Nephron (organoid): ENCODE measurements around the gene TLK1.

ENCODE experiments used
- H3K27ac Mint-ChIP-seq, 3 experiments: 2 replicates each; pipeline ENCODE4 v1.8.0; 2020; ENCODE audit warnings: mixed read lengths in 3 of 3, mild to moderate bottlenecking in 2 of 3, moderate library complexity in 1 of 3
- H3K27me3 Mint-ChIP-seq: 2 replicates; pipeline ENCODE4 v1.8.0; 2021; ENCODE audit warnings: low read depth, mild to moderate bottlenecking, moderate library complexity, mixed read lengths
- H3K36me3 Mint-ChIP-seq: 2 replicates; pipeline ENCODE4 v1.8.0; 2020; ENCODE audit warnings: low read depth, mixed read lengths
- H3K4me1 Mint-ChIP-seq: 2 replicates; pipeline ENCODE4 v1.8.0; 2020; ENCODE audit warnings: mixed read lengths
- H3K4me3 Mint-ChIP-seq, 3 experiments: 2 replicates each; pipeline ENCODE4 v1.8.0; 2020; ENCODE audit warnings: mild to moderate bottlenecking in 3 of 3, mixed read lengths in 3 of 3, moderate library complexity in 2 of 3
- H3K9me3 Mint-ChIP-seq: 2 replicates; pipeline ENCODE4 v1.8.0; 2020; ENCODE audit warnings: mixed read lengths
- TF ChIP-seq, protein P1 (sequence below), 3 experiments: fragments of 200-600 bp; sonication (generic); IDR thresholded peaks; one replicate each; pipeline ENCODE4 v1.5.0; 2021; ENCODE audit warnings: antibody characterized with exemption in 3 of 3; ENCODE audit not compliant: unreplicated experiment in 3 of 3

The TLK1 gene

DNA sequence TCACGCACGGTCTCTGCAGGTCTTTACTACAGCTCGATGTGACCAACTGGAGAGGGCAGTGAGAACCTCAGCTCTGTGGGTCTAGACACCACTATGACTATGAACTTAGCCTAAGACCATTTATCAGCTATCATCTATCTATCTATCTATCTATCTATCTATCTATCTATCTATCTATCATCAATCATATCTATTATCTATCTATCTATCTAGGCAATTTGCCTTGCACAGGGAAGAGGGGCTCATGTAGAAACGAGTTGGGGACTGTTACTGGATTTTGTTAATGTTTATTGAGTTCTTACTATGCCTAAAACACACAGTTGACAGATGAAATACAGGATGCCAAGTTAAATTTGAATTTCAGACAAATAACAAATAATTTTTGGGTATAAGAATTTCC lies 41.1 kb upstream of the TLK1 start:
- H3K27ac Mint-ChIP-seq, result no peak overlapping the region
- H3K4me1 Mint-ChIP-seq, result no peaks in the 10 kb centered on the region
- no peaks in the 10 kb centered on the region for H3K36me3 Mint-ChIP-seq
- H3K4me3 Mint-ChIP-seq, result no peak overlapping the region
- no peaks in the 10 kb centered on the region for H3K27me3 Mint-ChIP-seq
- no peaks in the 10 kb centered on the region for H3K9me3 Mint-ChIP-seq
- TF ChIP-seq, protein P1, sequence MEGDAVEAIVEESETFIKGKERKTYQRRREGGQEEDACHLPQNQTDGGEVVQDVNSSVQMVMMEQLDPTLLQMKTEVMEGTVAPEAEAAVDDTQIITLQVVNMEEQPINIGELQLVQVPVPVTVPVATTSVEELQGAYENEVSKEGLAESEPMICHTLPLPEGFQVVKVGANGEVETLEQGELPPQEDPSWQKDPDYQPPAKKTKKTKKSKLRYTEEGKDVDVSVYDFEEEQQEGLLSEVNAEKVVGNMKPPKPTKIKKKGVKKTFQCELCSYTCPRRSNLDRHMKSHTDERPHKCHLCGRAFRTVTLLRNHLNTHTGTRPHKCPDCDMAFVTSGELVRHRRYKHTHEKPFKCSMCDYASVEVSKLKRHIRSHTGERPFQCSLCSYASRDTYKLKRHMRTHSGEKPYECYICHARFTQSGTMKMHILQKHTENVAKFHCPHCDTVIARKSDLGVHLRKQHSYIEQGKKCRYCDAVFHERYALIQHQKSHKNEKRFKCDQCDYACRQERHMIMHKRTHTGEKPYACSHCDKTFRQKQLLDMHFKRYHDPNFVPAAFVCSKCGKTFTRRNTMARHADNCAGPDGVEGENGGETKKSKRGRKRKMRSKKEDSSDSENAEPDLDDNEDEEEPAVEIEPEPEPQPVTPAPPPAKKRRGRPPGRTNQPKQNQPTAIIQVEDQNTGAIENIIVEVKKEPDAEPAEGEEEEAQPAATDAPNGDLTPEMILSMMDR (IDR thresholded peaks at IDR 0.05; ENCODE audit: unreplicated experiment in 3 of 3), result no peak

DNA sequence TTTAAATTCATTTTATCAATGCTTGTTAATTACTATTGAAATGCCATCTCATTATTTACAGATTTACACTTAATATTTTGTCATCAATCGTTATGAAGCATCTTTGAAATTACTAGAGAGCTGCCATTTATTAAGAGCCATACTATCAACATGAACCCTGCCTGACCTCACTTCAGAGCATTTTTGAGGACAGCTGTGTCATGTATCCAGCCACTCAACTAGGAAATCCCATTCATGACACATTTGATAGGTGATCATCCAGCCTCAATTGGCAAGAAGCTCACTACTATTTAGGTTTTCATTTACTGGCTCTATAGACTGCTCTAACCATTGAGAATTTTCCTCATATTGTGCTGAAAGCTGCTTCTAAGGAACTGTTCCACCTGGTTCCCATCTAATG lies 40.6 kb upstream of the TLK1 start:
- TF ChIP-seq, protein P1 (IDR thresholded peaks at IDR 0.05; ENCODE audit: unreplicated experiment in 3 of 3), result no peak
- Mint-ChIP-seq H3K4me3 (no peak overlapping the region), H3K36me3 (no peaks in the 10 kb centered on the region), H3K9me3 (no peaks in the 10 kb centered on the region), H3K4me1 (no peaks in the 10 kb centered on the region), H3K27me3 (no peaks in the 10 kb centered on the region), H3K27ac (no peak overlapping the region)

DNA sequence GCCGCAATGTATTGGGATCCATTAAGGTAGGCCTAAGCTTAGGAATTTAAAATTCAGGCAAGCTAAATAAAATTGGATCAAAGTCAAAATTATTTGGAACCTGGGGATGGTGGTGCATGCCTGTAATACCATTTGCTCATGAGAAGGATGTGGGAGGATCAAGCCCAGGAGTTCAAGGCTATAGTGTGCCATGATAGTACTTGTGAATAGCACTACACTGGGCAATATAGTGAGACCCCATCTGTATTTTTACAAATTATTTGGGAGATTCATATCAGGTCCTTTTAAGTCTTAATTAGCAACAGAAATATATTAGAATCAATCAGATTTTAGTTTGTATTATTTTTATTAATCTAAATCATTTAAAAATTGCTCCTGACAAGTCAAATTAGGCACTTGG lies 39.8 kb upstream of the TLK1 start:
- TF ChIP-seq, protein P1 (IDR thresholded peaks at IDR 0.05; ENCODE audit: unreplicated experiment in 3 of 3), result no peak
- no peaks in the 10 kb centered on the region for H3K9me3 Mint-ChIP-seq
- no peak overlapping the region for H3K4me3 Mint-ChIP-seq
- H3K27me3 Mint-ChIP-seq, result no peaks in the 10 kb centered on the region
- H3K27ac Mint-ChIP-seq, result no peak overlapping the region
- no peaks in the 10 kb centered on the region for H3K36me3 Mint-ChIP-seq
- H3K4me1 Mint-ChIP-seq, result no peaks in the 10 kb centered on the region

DNA sequence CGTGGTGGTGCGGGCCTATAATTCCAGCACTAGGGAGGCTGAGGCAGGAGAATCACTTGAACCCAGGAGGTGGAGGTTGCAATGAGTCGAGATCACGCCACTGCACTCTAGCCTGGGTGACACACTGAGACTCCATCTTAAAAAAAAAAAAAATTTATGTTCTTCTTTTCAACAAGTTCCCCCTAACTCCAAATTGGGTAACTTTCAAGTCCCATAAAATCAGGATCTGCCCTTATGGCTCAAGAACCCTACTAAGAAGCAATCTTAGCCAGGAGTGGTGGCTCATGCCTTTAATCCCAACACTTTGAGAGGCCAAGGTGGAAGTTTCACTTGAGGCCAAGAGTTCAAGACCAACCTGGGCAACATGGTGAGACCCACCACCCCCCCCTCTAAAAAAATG lies 30.3 kb upstream of the TLK1 start:
- Mint-ChIP-seq H3K27me3 (no peaks in the 10 kb centered on the region), H3K36me3 (no peaks in the 10 kb centered on the region), H3K9me3 (no peaks in the 10 kb centered on the region), H3K4me3 (no peak overlapping the region), H3K4me1 (no peaks in the 10 kb centered on the region), H3K27ac (no peak overlapping the region)
- TF ChIP-seq, protein P1 (IDR thresholded peaks at IDR 0.05; ENCODE audit: unreplicated experiment in 3 of 3), result no peak

DNA sequence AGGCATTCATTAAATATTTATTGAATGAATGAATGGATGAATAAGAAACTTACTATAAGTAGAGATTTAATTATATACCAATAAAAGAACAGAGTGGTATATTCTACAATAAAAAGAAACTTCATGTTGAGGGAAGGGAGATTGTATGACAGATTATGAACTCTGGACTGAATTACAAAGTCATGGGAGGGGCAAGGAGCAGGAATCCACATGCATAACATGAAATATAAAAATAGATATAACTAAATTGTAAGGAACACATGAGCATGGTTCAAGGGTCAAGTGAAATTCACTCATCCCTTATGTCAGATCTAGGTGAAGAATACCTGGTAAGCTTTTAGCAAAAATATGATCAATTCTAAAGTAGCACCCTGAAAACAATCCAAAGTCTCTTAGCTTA lies 27.1 kb upstream of the TLK1 start:
- Mint-ChIP-seq H3K9me3 (no peaks in the 10 kb centered on the region), H3K27ac (no peak overlapping the region), H3K27me3 (no peaks in the 10 kb centered on the region), H3K4me3 (no peak overlapping the region), H3K4me1 (no peaks in the 10 kb centered on the region), H3K36me3 (no peaks in the 10 kb centered on the region)
- TF ChIP-seq, protein P1 (IDR thresholded peaks at IDR 0.05; ENCODE audit: unreplicated experiment in 3 of 3), result no peak

DNA sequence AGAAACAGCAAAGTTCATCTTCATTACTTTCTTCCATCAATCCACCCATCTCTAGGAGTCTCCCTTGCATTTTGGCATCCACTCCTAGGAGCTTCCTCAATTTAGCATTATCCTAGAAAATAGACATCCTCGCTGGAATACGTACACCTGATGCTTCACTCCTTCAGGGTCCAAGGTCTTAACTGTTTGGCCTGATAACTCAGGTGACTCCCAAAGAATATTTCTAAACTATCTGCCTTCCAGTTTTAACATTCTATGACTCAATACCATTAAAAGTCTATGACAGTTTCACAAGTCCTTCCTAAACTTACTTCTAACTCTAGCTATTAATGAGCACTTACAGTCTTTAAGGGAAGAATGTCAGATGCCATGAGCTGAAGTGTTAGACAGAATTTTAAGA lies 26.5 kb upstream of the TLK1 start:
- Mint-ChIP-seq H3K36me3 (no peaks in the 10 kb centered on the region), H3K27ac (no peak overlapping the region), H3K9me3 (no peaks in the 10 kb centered on the region), H3K27me3 (no peaks in the 10 kb centered on the region), H3K4me3 (no peak overlapping the region), H3K4me1 (no peaks in the 10 kb centered on the region)
- TF ChIP-seq, protein P1 (IDR thresholded peaks at IDR 0.05; ENCODE audit: unreplicated experiment in 3 of 3), result no peak
